Diencephalon (tissue), 1 donor: ENCODE measurements around the gene LRRC4. TPM values are rescaled to one million over a fixed set of nuclear protein-coding genes. Genes with fewer than 3 reads are reported as not detected.

ENCODE experiments used
- total RNA-seq: library from RNA; depleted of rRNA; stranded (reverse); fragments of >200 nt; gene quantifications from one replicate; pipeline ENCODE4 v1.2.3, GENCODE V29; 2014

Gene LRRC4
- 21.2 TPM for total RNA-seq

GRCh38 chr7:128030654-128031611 is at the start of gene LRRC4:
Gene LRRC4, minus strand, starts transcription at chr7:128031437. Its CDS starts 797 bp downstream, at chr7:128030640.

Other genes starting within 250 kb of the LRRC4 start
- gene LEP, start 209.8 kb upstream of the LRRC4 start, total RNA-seq: not detected